H9 (cell line): Measurements from ENCODE around the gene NLE1. TPM values are rescaled to one million over a fixed set of nuclear protein-coding genes. Genes with fewer than 3 reads are reported as not detected.

ENCODE experiments used
- DNase-seq: peaks from one replicate; pipeline ENCODE4 v3.0.0-alpha.2; 2017
- H2AFZ ChIP-seq: one replicate; pipeline ENCODE4 v1.6.1; 2013; ENCODE audit warnings: mild to moderate bottlenecking, low read length, control low read depth, moderate library complexity
- H2AK5ac ChIP-seq: 2 replicates; pipeline ENCODE4 v1.6.1; 2013; ENCODE audit warnings: low read length, control low read depth, mixed read lengths; ENCODE audit not compliant: insufficient read length
- H2BK120ac ChIP-seq: one replicate; pipeline ENCODE4 v1.6.1; 2013; ENCODE audit warnings: low read depth, mild to moderate bottlenecking, low read length, control low read depth, inconsistent platforms; ENCODE audit not compliant: poor library complexity, severe bottlenecking
- H2BK12ac ChIP-seq: 2 replicates; pipeline ENCODE4 v1.6.1; 2013; ENCODE audit warnings: low read length, control low read depth, mixed read lengths, low read depth; ENCODE audit not compliant: insufficient read length
- H2BK15ac ChIP-seq: 2 replicates; pipeline ENCODE4 v1.6.1; 2013; ENCODE audit warnings: low read depth, low read length, control low read depth
- H2BK20ac ChIP-seq: one replicate; pipeline ENCODE4 v1.6.1; 2013; ENCODE audit warnings: low read depth, mild to moderate bottlenecking, low read length, control low read depth, inconsistent platforms; ENCODE audit not compliant: poor library complexity, severe bottlenecking
- H2BK5ac ChIP-seq: 2 replicates; pipeline ENCODE4 v1.6.1; 2013; ENCODE audit warnings: low read length, control low read depth, mixed read lengths; ENCODE audit not compliant: insufficient read length
- H3K14ac ChIP-seq: 2 replicates; pipeline ENCODE4 v1.6.1; 2013; ENCODE audit warnings: low read length, control low read depth; ENCODE audit not compliant: insufficient read depth
- H3K18ac ChIP-seq: 2 replicates; pipeline ENCODE4 v1.6.1; 2013; ENCODE audit warnings: low read depth, mild to moderate bottlenecking, mixed read lengths, low read length, control low read depth; ENCODE audit not compliant: insufficient read length
- H3K23ac ChIP-seq: 2 replicates; pipeline ENCODE4 v1.6.1; 2013; ENCODE audit warnings: low read length, control low read depth, mixed read lengths, low read depth; ENCODE audit not compliant: insufficient read length
- H3K23me2 ChIP-seq: 2 replicates; pipeline ENCODE4 v1.6.1; 2013; ENCODE audit warnings: low read depth, mild to moderate bottlenecking, mixed read lengths, low read length, control low read depth; ENCODE audit not compliant: insufficient read length, poor library complexity, severe bottlenecking
- H3K27ac ChIP-seq: 2 replicates; pipeline ENCODE4 v1.5.1; 2013; ENCODE audit warnings: low read length, control low read depth, mixed read lengths, low read depth; ENCODE audit not compliant: insufficient read length
- H3K27me3 ChIP-seq: 2 replicates; pipeline ENCODE4 v1.6.1; 2013; ENCODE audit warnings: low read length, control low read depth, inconsistent platforms; ENCODE audit not compliant: insufficient read depth
- H3K4ac ChIP-seq: 2 replicates; pipeline ENCODE4 v1.6.1; 2013; ENCODE audit warnings: low read depth, mild to moderate bottlenecking, control low read depth, inconsistent platforms, low read length, moderate library complexity
- H3K4me1 ChIP-seq: 2 replicates; pipeline ENCODE4 v1.6.1; 2013; ENCODE audit warnings: low read length, control low read depth, inconsistent platforms; ENCODE audit not compliant: insufficient read depth
- H3K4me2 ChIP-seq: 2 replicates; pipeline ENCODE4 v1.6.1; 2013; ENCODE audit warnings: low read length, control low read depth, mixed read lengths; ENCODE audit not compliant: insufficient read length, insufficient read depth
- H3K56ac ChIP-seq: 2 replicates; pipeline ENCODE4 v1.6.1; 2013; ENCODE audit warnings: low read depth, mild to moderate bottlenecking, mixed read lengths, low read length, control low read depth; ENCODE audit not compliant: insufficient read length
- H3K79me1 ChIP-seq: 2 replicates; pipeline ENCODE4 v1.6.1; 2013; ENCODE audit warnings: low read depth, mild to moderate bottlenecking, moderate library complexity, low read length, control low read depth, inconsistent platforms; ENCODE audit not compliant: insufficient read depth, poor library complexity, severe bottlenecking
- H3K79me2 ChIP-seq: 2 replicates; pipeline ENCODE4 v1.6.1; 2013; ENCODE audit warnings: low read length, control low read depth, inconsistent platforms; ENCODE audit not compliant: insufficient read depth
- H3K9ac ChIP-seq: 2 replicates; pipeline ENCODE4 v1.6.1; 2013; ENCODE audit warnings: low read length, control low read depth, mixed read lengths; ENCODE audit not compliant: insufficient read length; ENCODE audit errors: extremely low read depth
- H3K9me3 ChIP-seq: one replicate; pipeline ENCODE4 v1.6.1; 2013; ENCODE audit warnings: low read depth, low read length, inconsistent platforms; ENCODE audit not compliant: control insufficient read depth
- H3T11ph ChIP-seq: one replicate; pipeline ENCODE4 v1.6.1; 2013; ENCODE audit warnings: mild to moderate bottlenecking, low read length, control low read depth, inconsistent platforms
- H4K20me1 ChIP-seq: one replicate; pipeline ENCODE4 v1.6.1; 2013; ENCODE audit not compliant: control insufficient read depth, insufficient read length, insufficient read depth
- H4K5ac ChIP-seq: 2 replicates; pipeline ENCODE4 v1.6.1; 2013; ENCODE audit warnings: low read depth, mild to moderate bottlenecking, mixed read lengths, low read length, control low read depth; ENCODE audit not compliant: insufficient read length
- H4K8ac ChIP-seq: replicated peaks from 2 replicates; pipeline ENCODE4 v1.6.1; 2013; ENCODE audit warnings: low read length, control low read depth, mixed read lengths, low read depth; ENCODE audit not compliant: insufficient read length
- H4K91ac ChIP-seq: 2 replicates; pipeline ENCODE4 v1.6.1; 2013; ENCODE audit warnings: low read depth, mild to moderate bottlenecking, moderate library complexity, mixed read lengths, low read length, control low read depth; ENCODE audit not compliant: insufficient read length
- H3K27ac Mint-ChIP-seq, 3 experiments: 2 replicates in 2 of 3; 3 replicates in 1 of 3; pipeline ENCODE4 v1.8.0; 2020 to 2021; ENCODE audit warnings: mixed read lengths in 3 of 3, mild to moderate bottlenecking in 1 of 3, moderate library complexity in 1 of 3
- H3K27me3 Mint-ChIP-seq: 2 replicates; pipeline ENCODE4 v1.8.0; 2021; ENCODE audit warnings: low read depth, mild to moderate bottlenecking, moderate library complexity, mixed read lengths
- H3K36me3 Mint-ChIP-seq, 3 experiments: 2 replicates in 2 of 3; 3 replicates in 1 of 3; pipeline ENCODE4 v1.8.0; 2020 to 2021; ENCODE audit warnings: low read depth in 3 of 3, mixed read lengths in 3 of 3; ENCODE audit not compliant: insufficient read depth in 1 of 3
- H3K4me1 Mint-ChIP-seq, 2 experiments: 2 replicates each; pipeline ENCODE4 v1.8.0; 2020; ENCODE audit warnings: mixed read lengths in 2 of 2
- H3K4me3 Mint-ChIP-seq, 2 experiments: 2 replicates in 1 of 2; 3 replicates in 1 of 2; pipeline ENCODE4 v1.8.0; 2020 to 2021; ENCODE audit warnings: mild to moderate bottlenecking in 2 of 2, mixed read lengths in 2 of 2, moderate library complexity in 1 of 2
- H3K9me3 Mint-ChIP-seq, 2 experiments: 2 replicates in 1 of 2; 3 replicates in 1 of 2; pipeline ENCODE4 v1.8.0; 2020; ENCODE audit warnings: mild to moderate bottlenecking in 2 of 2, mixed read lengths in 2 of 2, moderate library complexity in 1 of 2
- CTCF ChIP-seq: fragments of 200-600 bp; sonication (generic); conservative IDR thresholded peaks from 3 replicates; pipeline ENCODE4 v1.8.0; 2021; ENCODE audit warnings: antibody characterized with exemption, mild to moderate bottlenecking
- WGBS: extraction: QIAGEN DNeasy Blood & Tissue Kit; methylation state at CpG from one replicate; pipeline ENCODE4 v1.1.7; 2013; ENCODE audit warnings: missing lambda C conversion rate, low lambda C conversion rate, mixed read lengths; ENCODE audit not compliant: insufficient read length; ENCODE audit errors: extremely low coverage; 5-methylcytosine and 5-hydroxymethylcytosine counted together
- total RNA-seq: library from RNA; stranded (reverse); gene quantifications from 2 replicates; pipeline ENCODE4 v1.2.1, GENCODE V29; 2021

Gene NLE1
- total RNA-seq, 1 experiment from 2014 or later = 43.9 TPM

GRCh38 chr17:35148144-35148543, 6.0 kb upstream of the NLE1 start:
- no peak overlapping the region for H2AK5ac ChIP-seq
- no peak for TF ChIP-seq CTCF
- H2BK20ac ChIP-seq = no peak overlapping the region
- H3K4me1 ChIP-seq = no peaks in the 10 kb centered on the region; the same call in 1 of the 2 replicates
- no peaks in the 10 kb centered on the region for H3K79me2 ChIP-seq
- H3K4me2 ChIP-seq = no peak overlapping the region
- no peak overlapping the region for H2AFZ ChIP-seq
- H3K56ac ChIP-seq = no peak overlapping the region
- H4K91ac ChIP-seq = no peak overlapping the region
- H3K4ac ChIP-seq = no peak overlapping the region
- Mint-ChIP-seq H3K27me3 (peaks cover 5% of the 10 kb centered on the region), H3K4me1 (peaks cover 6 to 19% of the 10 kb centered on the region in 2 experiments), H3K36me3 (no peaks in the 10 kb centered on the region), H3K9me3 (no peaks in the 10 kb centered on the region), H3K4me3 (no peak overlapping the region), H3K27ac (no peak overlapping the region; a peak in 1 of 7 replicates)
- H3K23me2 ChIP-seq = no peaks in the 10 kb centered on the region
- no peak overlapping the region for H4K5ac ChIP-seq
- H2BK12ac ChIP-seq = no peak overlapping the region
- H3K14ac ChIP-seq = no peak overlapping the region
- H3K79me1 ChIP-seq = no peaks in the 10 kb centered on the region
- no peaks in the 10 kb centered on the region for H3K9me3 ChIP-seq
- H3K18ac ChIP-seq = no peak overlapping the region
- no peak overlapping the region for H3K23ac ChIP-seq
- H4K20me1 ChIP-seq = no peaks in the 10 kb centered on the region
- H2BK15ac ChIP-seq = no peak overlapping the region
- H3K27me3 ChIP-seq = no peaks in the 10 kb centered on the region
- H2BK5ac ChIP-seq = no peak overlapping the region
- no peak overlapping the region for H3T11ph ChIP-seq
- H4K8ac ChIP-seq = no peak overlapping the region
- no peak for DNase-seq
- H3K27ac ChIP-seq = no peak overlapping the region
- no peak overlapping the region for H2BK120ac ChIP-seq
- no peak overlapping the region for H3K9ac ChIP-seq
- no CpG with 5 or more reads among the region's 9 CpGs for WGBS
